Endothelial cell of umbilical vein (primary cell): ENCODE measurements around the gene SH3TC1. TPM values are rescaled to one million over a fixed set of nuclear protein-coding genes. Genes with fewer than 3 reads are reported as not detected.

Source experiments
- BruUV-seq: library from RNA; stranded (reverse); fragments of 400-500 nt; replicated peaks from 2 replicates; lab custom pipeline; 2021; lab: Mats Ljungman, UMichigan
- CTCF ChIA-PET: fragments of 300-600, 350-600 bp; sonication (Branson Sonifier 250); formaldehyde crosslinking; loops from one replicate; lab custom pipeline; 2021; ENCODE audit warnings: antibody characterized with exemption, inconsistent platforms; lab: Charles Lee
- POLR2A ChIA-PET: fragments of 300-600, 350-600 bp; sonication (Branson Sonifier 250); formaldehyde crosslinking; loops from one replicate; lab custom pipeline; 2021; ENCODE audit warnings: antibody characterized with exemption, inconsistent platforms; lab: Charles Lee
- DNase-seq: peaks from one replicate; pipeline ENCODE4 v3.0.0-alpha.2; 2011; ENCODE audit warnings: low read depth, low spot score
- FAIRE-seq: peaks from 2 replicates; lab custom pipeline; 2011; peaks lifted over from hg19 to GRCh38; lab: Jason Lieb, UNC
- H2AFZ ChIP-seq: 2 replicates; pipeline ENCODE4 v1.6.0; 2012; ENCODE audit warnings: low read depth, low read length, control low read depth, inconsistent platforms
- H3K27ac ChIP-seq: 2 replicates; pipeline ENCODE4 v1.5.1; 2011; ENCODE audit warnings: low read depth, mild to moderate bottlenecking, control low read depth, low read length, moderate library complexity; ENCODE audit not compliant: insufficient read depth
- H3K27me3 ChIP-seq, 2 experiments: 2 replicates each; pipeline versions ENCODE4 v1.6.0 to v1.6.1; 2011; ENCODE audit warnings: low read length in 2 of 2, mixed read lengths in 1 of 2; ENCODE audit not compliant: control insufficient read depth in 2 of 2, insufficient read depth in 2 of 2
- H3K36me3 ChIP-seq, 2 experiments: 2 replicates in 1 of 2; 3 replicates in 1 of 2; pipeline ENCODE4 v1.5.1; 2011; ENCODE audit warnings: low read length in 2 of 2, mild to moderate bottlenecking in 1 of 2, moderate library complexity in 1 of 2; ENCODE audit not compliant: control insufficient read depth in 2 of 2, insufficient read depth in 2 of 2; ENCODE audit errors: extremely low read depth in 1 of 2
- H3K4me1 ChIP-seq: 3 replicates; pipeline ENCODE4 v1.5.1; 2011; ENCODE audit warnings: mild to moderate bottlenecking, low read length; ENCODE audit not compliant: control insufficient read depth, insufficient read depth; ENCODE audit errors: extremely low read depth
- H3K4me2 ChIP-seq: 2 replicates; pipeline ENCODE4 v1.6.1; 2011; ENCODE audit warnings: low read length, control low read depth, mixed read lengths; ENCODE audit not compliant: insufficient read depth
- H3K4me3 ChIP-seq, 3 experiments: fragments of 200-600 bp in 1 of 3; sonication (generic), shearing (Covaris generic) in 1 of 3; replicated peaks in 1 of 3; 2 replicates each; pipeline ENCODE4 v1.5.1; 2011 to 2016; ENCODE audit warnings: control low read depth in 3 of 3, low read length in 3 of 3, mild to moderate bottlenecking in 2 of 3, inconsistent platforms in 1 of 3, low read depth in 1 of 3, moderate library complexity in 1 of 3; ENCODE audit not compliant: insufficient read depth in 1 of 3
- H3K79me2 ChIP-seq: 2 replicates; pipeline ENCODE4 v1.6.0; 2012; ENCODE audit warnings: low read length, inconsistent platforms; ENCODE audit not compliant: control insufficient read depth, insufficient read depth
- H3K9ac ChIP-seq: replicated peaks from 2 replicates; pipeline ENCODE3; 2011; ENCODE audit warnings: low read length, control low read depth; ENCODE audit not compliant: insufficient read depth; ENCODE audit errors: extremely low read depth
- H3K9me1 ChIP-seq: replicated peaks from 3 replicates; pipeline ENCODE4 v1.6.0; 2011; ENCODE audit warnings: mild to moderate bottlenecking, low read length; ENCODE audit not compliant: control insufficient read depth, insufficient read depth; ENCODE audit errors: extremely low read depth
- H3K9me3 ChIP-seq: replicated peaks from 2 replicates; pipeline ENCODE4 v1.5.1; 2012; ENCODE audit warnings: low read length, inconsistent platforms; ENCODE audit not compliant: control insufficient read depth, insufficient read depth
- H4K20me1 ChIP-seq: replicated peaks from 2 replicates; pipeline ENCODE3; 2011; ENCODE audit warnings: mild to moderate bottlenecking, low read length; ENCODE audit not compliant: control insufficient read depth, insufficient read depth; ENCODE audit errors: extremely low read depth
- CTCF ChIP-seq, 2 donors: IDR thresholded peaks; 1 replicate in 1 of 2; 2 replicates in 1 of 2; pipeline ENCODE4 v1.5.1; 2011; ENCODE audit warnings: low read length in 2 of 2, mild to moderate bottlenecking in 2 of 2, moderate library complexity in 2 of 2, control low read depth in 1 of 2, inconsistent platforms in 1 of 2, low read depth in 1 of 2; ENCODE audit not compliant: insufficient read depth in 1 of 2; ENCODE audit errors: extremely low read depth in 1 of 2
- EZH2 ChIP-seq: IDR thresholded peaks from 2 replicates; pipeline ENCODE4 v1.6.1; 2012; ENCODE audit warnings: borderline replicate concordance, low read depth, mild to moderate bottlenecking, moderate library complexity, low read length, inconsistent platforms; ENCODE audit not compliant: severe bottlenecking
- FOS ChIP-seq: IDR thresholded peaks from 2 replicates; pipeline ENCODE4 v1.6.1; 2011; ENCODE audit warnings: mild to moderate bottlenecking, low read length, moderate library complexity, borderline replicate concordance; ENCODE audit not compliant: insufficient read depth
- GATA2 ChIP-seq: IDR thresholded peaks from 2 replicates; pipeline ENCODE4 v1.7.0; 2011; ENCODE audit warnings: low read depth, mild to moderate bottlenecking, moderate library complexity, mixed read lengths, low read length; ENCODE audit not compliant: insufficient read length, insufficient read depth
- JUN ChIP-seq: IDR thresholded peaks from 2 replicates; pipeline ENCODE4 v1.6.1; 2011; ENCODE audit warnings: borderline replicate concordance, low read depth; ENCODE audit not compliant: insufficient read length, insufficient read depth
- MAX ChIP-seq: IDR thresholded peaks from 2 replicates; pipeline ENCODE4 v1.6.1; 2011; ENCODE audit not compliant: insufficient read depth, insufficient read length
- MYC ChIP-seq: IDR thresholded peaks from one replicate; pipeline ENCODE4 v1.6.1; 2011; ENCODE audit warnings: mild to moderate bottlenecking, low read depth, low read length
- POLR2A ChIP-seq: IDR thresholded peaks from 2 replicates; pipeline ENCODE4 v1.6.1; 2012; ENCODE audit warnings: low read depth, mild to moderate bottlenecking, control low read depth, low read length
- POLR2AphosphoS5 ChIP-seq: IDR thresholded peaks from 2 replicates; pipeline ENCODE4 v1.6.1; 2012; ENCODE audit warnings: low read depth, mild to moderate bottlenecking, control low read depth, low read length, moderate library complexity; ENCODE audit not compliant: insufficient read depth
- dilution Hi-C: fragments of 300-500 bp; cut with MboI; formaldehyde crosslinking; loops from one replicate; pipeline ENCODE4 v1.15.0; 2019; ENCODE audit warnings: low sequenced_read_pairs; ENCODE audit not compliant: extremely low pct_ligation_motif_present
- intact Hi-C: fragments of 100-400 bp; cut with micrococcal nuclease; formaldehyde crosslinking; loops from one replicate; pipeline ENCODE4 v1.10.0; 2022
- polyA plus RNA-seq, 4 experiments: library from polyadenylated mRNA; depleted of rRNA in 3 of 4; stranded (reverse) in 3 of 4; unstranded in 1 of 4; fragments of >200 nt; gene quantifications; 2 replicates each; pipeline versions ENCODE4 v1.2.1 to v1.2.3, GENCODE V29; 2011 to 2012; ENCODE audit warnings: missing spikeins in 1 of 4
- total RNA-seq: library from RNA; stranded (reverse); gene quantifications from 2 replicates; pipeline ENCODE4 v1.2.3, GENCODE V29; 2021

The SH3TC1 gene
- total and polyA plus RNA-seq, 2 donors (not counting 3 experiments of a cell fraction or from before 2014, with no cell fraction given): 96.5 to 192 TPM

GRCh38 chr4:8182858-8183725, 16.0 kb upstream of the SH3TC1 start:
- intact Hi-C loops (loop anchor here (1.0 kb wide), 2 partner anchors 8 to 16 kb away; partner anchors contain the start of gene SH3TC1), dilution Hi-C loops (no loop called here)
- FAIRE-seq: peak; percentile 95
- Histone ChIP-seq H3K4me3 (no peak overlapping the region), H3K4me2 (peak overlapping the region; percentile 2), H3K9me1 (no peaks in the 10 kb centered on the region), H3K36me3 (no peaks in the 10 kb centered on the region), H3K27ac (peak overlapping the region; percentile 1), H3K9me3 (no peaks in the 10 kb centered on the region), H2AFZ (peak overlapping the region; percentile 67), H3K27me3 (no peaks in the 10 kb centered on the region), H4K20me1 (no peaks in the 10 kb centered on the region), H3K79me2 (no peaks in the 10 kb centered on the region), H3K4me1 (peaks cover 20% of the 10 kb centered on the region), H3K9ac (no peak overlapping the region)
- POLR2A ChIA-PET: no interaction called here
- no TSS peak for BruUV-seq
- TF ChIP-seq POLR2AphosphoS5: peak; percentile 58
- TF ChIP-seq EZH2: no peak
- TF ChIP-seq JUN: no peak
- DNase-seq: peak; percentile 76
- CTCF ChIA-PET: no interaction called here

GRCh38 chr4:8184061-8184460, 15.0 kb upstream of the SH3TC1 start:
- Histone ChIP-seq H3K36me3 (no peaks in the 10 kb centered on the region), H3K79me2 (no peaks in the 10 kb centered on the region), H3K4me2 (no peak overlapping the region), H3K27me3 (no peaks in the 10 kb centered on the region), H3K27ac (no peak overlapping the region), H3K4me3 (no peak overlapping the region), H2AFZ (no peak overlapping the region), H4K20me1 (no peaks in the 10 kb centered on the region), H3K9ac (no peak overlapping the region), H3K9me3 (no peaks in the 10 kb centered on the region), H3K9me1 (no peaks in the 10 kb centered on the region), H3K4me1 (peaks cover 23% of the 10 kb centered on the region)
- intact Hi-C loops: no loop called here
- no peak for FAIRE-seq
- ChIA-PET CTCF (no interaction called here), POLR2A (no interaction called here)
- dilution Hi-C loops: no loop called here
- no peak for DNase-seq
- BruUV-seq: no TSS peak
- no peak for TF ChIP-seq FOS
- no peak for TF ChIP-seq MAX
- TF ChIP-seq JUN: no peak
- TF ChIP-seq POLR2AphosphoS5: no peak
- no peak for TF ChIP-seq EZH2
- no peak for TF ChIP-seq POLR2A
- no peak for TF ChIP-seq CTCF (IDR thresholded peaks at IDR 0.05; ENCODE audit: extremely low read depth in 1 of 2, insufficient read depth in 1 of 2, low read depth in 1 of 2, low read length in 2 of 2)
- no peak for TF ChIP-seq MYC
- no peak for TF ChIP-seq GATA2
